ENCODE measurements around the gene MYH11.
"Not testable (repeated sequence)": the region's sequence is repeated elsewhere in the genome, so short reads cannot be mapped to it uniquely, and the experiment has no call there.

Gene MYH11

DNA sequence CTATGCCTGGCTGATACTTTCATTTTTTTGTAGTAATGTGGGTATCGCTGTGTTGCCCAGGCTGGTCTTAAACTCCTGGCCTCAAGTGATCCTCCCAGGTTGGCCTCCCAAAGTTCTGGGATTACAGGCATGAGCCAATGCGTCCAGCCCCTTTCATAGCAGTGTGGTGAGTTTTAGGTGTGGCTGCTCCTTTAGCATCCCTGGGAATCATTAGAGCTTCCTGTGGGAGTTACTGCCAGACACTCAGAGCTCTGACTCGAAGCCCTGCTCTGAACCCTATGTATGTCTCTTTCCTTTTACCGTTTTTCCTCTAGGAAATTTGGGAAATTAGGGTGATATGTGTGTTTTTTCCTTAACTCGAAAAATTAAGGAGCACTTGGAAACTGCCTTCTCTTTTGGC is 162.3 kb downstream of the MYH11 start:
- H3K36me3 ChIP-seq (ENCODE audit: control insufficient read depth in 4 of 4, insufficient read depth in 4 of 4, low read length in 3 of 4) = peaks cover 11 to 94% (median 70%) of the 10 kb centered on the region in 4 experiments
- no peaks in the 10 kb centered on the region for H3K4me1 ChIP-seq (ENCODE audit: control extremely low read depth in 1 of 4, control insufficient read depth in 4 of 4, insufficient read depth in 4 of 4, low read length in 3 of 4)
- no peaks in the 10 kb centered on the region for H3K9me3 ChIP-seq (ENCODE audit: control extremely low read depth in 1 of 5, control insufficient read depth in 4 of 5, insufficient read depth in 2 of 5, low read depth in 1 of 5, low read length in 4 of 5)
- ChIA-PET CTCF (interaction anchor here (1.1 to 2.9 kb wide), 4 partner anchors 8 to 267 kb away, joined by 4 to 18 read pairs (median 6); no protein-coding TSS in a partner anchor), POLR2A (no interaction called here)
- no peaks in the 10 kb centered on the region for H3K27me3 ChIP-seq (replicated peaks in 2 of 5; ENCODE audit: control insufficient read depth in 4 of 5, insufficient read depth in 5 of 5, low read length in 4 of 5)
- no peak overlapping the region for H3K27ac ChIP-seq (ENCODE audit: insufficient read depth in 1 of 2, low read depth in 1 of 2, low read length in 2 of 2, poor library complexity in 1 of 2, severe bottlenecking in 2 of 2)
- no peak for DNase-seq
- 100% methylated on average over 4 of the region's 5 CpGs for WGBS (ENCODE audit: insufficient coverage)
- no peak overlapping the region for H3K4me3 ChIP-seq (ENCODE audit: control insufficient read depth in 1 of 7, extremely low read depth in 1 of 7, insufficient read depth in 4 of 7, low read depth in 2 of 7, low read length in 6 of 7)

DNA sequence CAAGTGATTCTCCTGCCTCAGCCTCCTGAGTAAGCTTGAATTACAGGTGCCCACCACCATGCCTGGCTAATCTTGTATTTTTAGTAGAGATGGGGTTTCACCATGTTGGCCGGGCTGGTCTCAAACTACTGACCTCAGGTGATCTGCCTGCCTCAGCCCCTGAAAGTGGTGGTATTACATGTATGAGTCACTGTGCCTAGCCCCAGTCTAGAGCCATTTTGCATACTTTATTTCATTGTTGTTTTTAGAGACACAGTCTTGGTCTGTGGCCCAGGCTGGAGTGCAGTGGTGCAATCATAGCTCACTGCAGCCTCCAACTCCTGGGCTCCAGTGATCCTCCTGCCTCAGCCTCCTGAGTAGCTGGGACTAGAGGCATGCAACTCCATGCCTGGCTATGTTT is 164.3 kb downstream of the MYH11 start:
- DNase-seq; H3K4me3 ChIP-seq (ENCODE audit: control insufficient read depth in 1 of 7, extremely low read depth in 1 of 7, insufficient read depth in 4 of 7, low read depth in 2 of 7, low read length in 6 of 7); POLR2A ChIA-PET; H3K27me3 ChIP-seq (replicated peaks in 2 of 5; ENCODE audit: control insufficient read depth in 4 of 5, insufficient read depth in 5 of 5, low read length in 4 of 5); H3K4me1 ChIP-seq (ENCODE audit: control extremely low read depth in 1 of 4, control insufficient read depth in 4 of 4, insufficient read depth in 4 of 4, low read length in 3 of 4); H3K27ac ChIP-seq (ENCODE audit: insufficient read depth in 1 of 2, low read depth in 1 of 2, low read length in 2 of 2, poor library complexity in 1 of 2, severe bottlenecking in 2 of 2); H3K9me3 ChIP-seq (ENCODE audit: control extremely low read depth in 1 of 5, control insufficient read depth in 4 of 5, insufficient read depth in 2 of 5, low read depth in 1 of 5, low read length in 4 of 5): not testable (repeated sequence)
- H3K36me3 ChIP-seq (ENCODE audit: control insufficient read depth in 4 of 4, insufficient read depth in 4 of 4, low read length in 3 of 4) = peaks cover 10 to 91% (median 69%) of the 10 kb centered on the region in 4 experiments
- CTCF ChIA-PET = interaction anchor here (1.3 kb wide), 1 partner anchor 9 kb away, joined by 3 read pairs; no protein-coding TSS in a partner anchor
- 88% methylated on average over 1 of the region's 1 CpG for WGBS (ENCODE audit: insufficient coverage)

DNA sequence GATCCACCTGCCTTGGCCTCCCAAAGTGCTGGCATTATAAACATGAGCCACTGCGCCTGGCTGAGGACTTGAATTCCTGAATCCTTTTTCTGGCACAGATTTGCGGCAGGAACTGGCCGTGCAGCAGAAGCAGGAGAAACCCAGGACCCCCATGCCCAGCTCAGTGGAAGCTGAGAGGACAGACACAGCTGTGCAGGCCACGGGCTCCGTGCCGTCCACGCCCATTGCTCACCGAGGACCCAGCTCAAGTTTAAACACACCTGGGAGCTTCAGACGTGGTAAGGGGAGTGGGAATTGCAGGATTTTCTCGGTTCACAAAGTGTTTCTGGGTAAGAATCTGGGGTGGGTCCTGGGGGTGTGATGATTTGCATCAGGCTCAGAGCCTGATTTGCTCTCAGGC is 165.8 kb downstream of the MYH11 start:
- Histone ChIP-seq H3K4me1 (ENCODE audit: control extremely low read depth in 1 of 4, control insufficient read depth in 4 of 4, insufficient read depth in 4 of 4, low read length in 3 of 4) (no peaks in the 10 kb centered on the region), H3K27ac (ENCODE audit: insufficient read depth in 1 of 2, low read depth in 1 of 2, low read length in 2 of 2, poor library complexity in 1 of 2, severe bottlenecking in 2 of 2) (no peak overlapping the region), H3K4me3 (ENCODE audit: control insufficient read depth in 1 of 7, extremely low read depth in 1 of 7, insufficient read depth in 4 of 7, low read depth in 2 of 7, low read length in 6 of 7) (no peak overlapping the region), H3K27me3 (replicated peaks in 2 of 5; ENCODE audit: control insufficient read depth in 4 of 5, insufficient read depth in 5 of 5, low read length in 4 of 5) (no peaks in the 10 kb centered on the region), H3K36me3 (ENCODE audit: control insufficient read depth in 4 of 4, insufficient read depth in 4 of 4, low read length in 3 of 4) (peaks cover 5 to 90% (median 67%) of the 10 kb centered on the region in 4 experiments), H3K9me3 (ENCODE audit: control extremely low read depth in 1 of 5, control insufficient read depth in 4 of 5, insufficient read depth in 2 of 5, low read depth in 1 of 5, low read length in 4 of 5) (no peaks in the 10 kb centered on the region)
- DNase-seq = no peak
- CTCF ChIA-PET = interaction anchor here (1.3 kb wide), 1 partner anchor 8 kb away, joined by 3 read pairs; no protein-coding TSS in a partner anchor
- POLR2A ChIA-PET = no interaction called here
- 100% methylated on average over 10 of the region's 10 CpGs for WGBS (ENCODE audit: insufficient coverage)

DNA sequence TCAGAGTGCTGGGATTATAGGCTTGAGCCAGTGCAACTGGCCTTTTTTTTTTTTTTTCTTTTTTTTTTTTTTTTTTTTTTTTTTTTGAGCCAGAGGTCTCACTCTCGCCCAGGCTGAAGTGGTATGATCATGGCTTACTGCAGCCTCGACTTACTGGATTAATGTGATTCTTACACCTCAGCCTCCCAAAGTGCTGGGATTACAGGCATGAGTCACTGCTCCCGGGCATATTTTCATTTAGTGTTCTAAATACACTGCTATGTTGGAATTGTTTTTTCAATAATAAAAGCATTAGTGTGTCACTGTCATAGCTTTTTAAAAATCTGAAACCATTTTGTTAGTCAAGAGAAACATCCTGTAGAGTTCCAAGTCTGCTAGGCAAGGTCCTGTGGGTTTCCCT is 166.5 kb downstream of the MYH11 start:
- Histone ChIP-seq H3K36me3 (ENCODE audit: control insufficient read depth in 4 of 4, insufficient read depth in 4 of 4, low read length in 3 of 4) (peaks cover 6 to 91% (median 68%) of the 10 kb centered on the region in 4 experiments), H3K27ac (ENCODE audit: insufficient read depth in 1 of 2, low read depth in 1 of 2, low read length in 2 of 2, poor library complexity in 1 of 2, severe bottlenecking in 2 of 2) (no peak overlapping the region), H3K27me3 (replicated peaks in 2 of 5; ENCODE audit: control insufficient read depth in 4 of 5, insufficient read depth in 5 of 5, low read length in 4 of 5) (no peaks in the 10 kb centered on the region), H3K4me1 (ENCODE audit: control extremely low read depth in 1 of 4, control insufficient read depth in 4 of 4, insufficient read depth in 4 of 4, low read length in 3 of 4) (no peaks in the 10 kb centered on the region), H3K9me3 (ENCODE audit: control extremely low read depth in 1 of 5, control insufficient read depth in 4 of 5, insufficient read depth in 2 of 5, low read depth in 1 of 5, low read length in 4 of 5) (no peaks in the 10 kb centered on the region), H3K4me3 (ENCODE audit: control insufficient read depth in 1 of 7, extremely low read depth in 1 of 7, insufficient read depth in 4 of 7, low read depth in 2 of 7, low read length in 6 of 7) (no peak overlapping the region)
- CTCF ChIA-PET = no interaction called here
- WGBS (ENCODE audit: insufficient coverage) = 100% methylated on average over 2 of the region's 3 CpGs
- DNase-seq = no peak
- POLR2A ChIA-PET = no interaction called here

- H3K36me3 ChIP-seq (ENCODE audit: control insufficient read depth in 4 of 4, insufficient read depth in 4 of 4, low read length in 3 of 4) = peaks cover 11 to 93% (median 64%) of the 10 kb centered on the region in 4 experiments
- H3K4me1 ChIP-seq (ENCODE audit: control extremely low read depth in 1 of 4, control insufficient read depth in 4 of 4, insufficient read depth in 4 of 4, low read length in 3 of 4) = no peaks in the 10 kb centered on the region
- no peak overlapping the region for H3K4me3 ChIP-seq (ENCODE audit: control insufficient read depth in 1 of 7, extremely low read depth in 1 of 7, insufficient read depth in 4 of 7, low read depth in 2 of 7, low read length in 6 of 7)
- H3K9me3 ChIP-seq (ENCODE audit: control extremely low read depth in 1 of 5, control insufficient read depth in 4 of 5, insufficient read depth in 2 of 5, low read depth in 1 of 5, low read length in 4 of 5) = no peaks in the 10 kb centered on the region
- ChIA-PET POLR2A (interaction anchor here (0.6 kb wide), 1 partner anchor 10 kb away, joined by 6 read pairs; no protein-coding TSS in a partner anchor), CTCF (no interaction called here)
- whole genome bisulfite sequencing (ENCODE audit: insufficient coverage) = 93% methylated on average over 2 of the region's 3 CpGs
- H3K27me3 ChIP-seq (replicated peaks in 2 of 5; ENCODE audit: control insufficient read depth in 4 of 5, insufficient read depth in 5 of 5, low read length in 4 of 5) = no peaks in the 10 kb centered on the region
- DNase-seq = no peak
- no peak overlapping the region for H3K27ac ChIP-seq (ENCODE audit: insufficient read depth in 1 of 2, low read depth in 1 of 2, low read length in 2 of 2, poor library complexity in 1 of 2, severe bottlenecking in 2 of 2)
Observed at GRCh38 chr16:15689290-15689689, 167.5 kb downstream of the MYH11 start.

DNA sequence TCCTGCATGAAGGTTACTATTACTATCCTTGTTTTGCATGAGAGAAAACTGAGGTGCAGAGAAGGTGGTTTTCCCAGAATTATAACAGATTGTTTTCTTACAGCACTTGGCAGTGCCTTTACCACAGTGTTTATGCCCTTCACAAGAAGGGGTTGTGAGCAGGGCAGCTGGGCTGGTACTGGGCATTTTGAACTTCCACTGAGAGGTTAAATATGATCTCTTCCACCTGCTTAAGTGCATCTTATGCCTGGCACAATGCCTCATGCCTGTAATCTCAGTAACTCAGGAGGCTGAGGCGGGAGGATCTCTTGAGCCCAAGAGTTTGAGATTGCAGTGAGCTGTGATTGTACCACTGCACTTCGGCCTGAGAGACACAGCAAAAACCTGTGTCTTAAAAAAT is 170.5 kb downstream of the MYH11 start:
- CTCF ChIA-PET = interaction anchor here (0.6 to 1.9 kb wide), 3 partner anchors 9 to 11 kb away, joined by 3 to 5 read pairs (median 4); no protein-coding TSS in a partner anchor
- H3K36me3 ChIP-seq (ENCODE audit: control insufficient read depth in 4 of 4, insufficient read depth in 4 of 4, low read length in 3 of 4) = peaks cover 15 to 74% (median 50%) of the 10 kb centered on the region in 4 experiments
- no peak for DNase-seq
- 83% methylated on average over 2 of the region's 2 CpGs for WGBS (ENCODE audit: insufficient coverage)
- POLR2A ChIA-PET = no interaction called here
- no peaks in the 10 kb centered on the region for H3K9me3 ChIP-seq (ENCODE audit: control extremely low read depth in 1 of 5, control insufficient read depth in 4 of 5, insufficient read depth in 2 of 5, low read depth in 1 of 5, low read length in 4 of 5)
- peaks cover 0 to 3% (median 0%) of the 10 kb centered on the region in 4 experiments for H3K4me1 ChIP-seq (ENCODE audit: control extremely low read depth in 1 of 4, control insufficient read depth in 4 of 4, insufficient read depth in 4 of 4, low read length in 3 of 4)
- H3K27ac ChIP-seq (ENCODE audit: insufficient read depth in 1 of 2, low read depth in 1 of 2, low read length in 2 of 2, poor library complexity in 1 of 2, severe bottlenecking in 2 of 2) = peak overlapping the region in 1 of 2 experiments; percentile 5
- no peak overlapping the region for H3K4me3 ChIP-seq (ENCODE audit: control insufficient read depth in 1 of 7, extremely low read depth in 1 of 7, insufficient read depth in 4 of 7, low read depth in 2 of 7, low read length in 6 of 7)
- H3K27me3 ChIP-seq (replicated peaks in 2 of 5; ENCODE audit: control insufficient read depth in 4 of 5, insufficient read depth in 5 of 5, low read length in 4 of 5) = no peaks in the 10 kb centered on the region

- Histone ChIP-seq H3K4me1 (ENCODE audit: control extremely low read depth in 1 of 4, control insufficient read depth in 4 of 4, insufficient read depth in 4 of 4, low read length in 3 of 4) (peaks cover 0 to 3% (median 0%) of the 10 kb centered on the region in 4 experiments), H3K27me3 (replicated peaks in 2 of 5; ENCODE audit: control insufficient read depth in 4 of 5, insufficient read depth in 5 of 5, low read length in 4 of 5) (no peaks in the 10 kb centered on the region), H3K9me3 (ENCODE audit: control extremely low read depth in 1 of 5, control insufficient read depth in 4 of 5, insufficient read depth in 2 of 5, low read depth in 1 of 5, low read length in 4 of 5) (no peaks in the 10 kb centered on the region), H3K27ac (ENCODE audit: insufficient read depth in 1 of 2, low read depth in 1 of 2, low read length in 2 of 2, poor library complexity in 1 of 2, severe bottlenecking in 2 of 2) (peak overlapping the region; percentile 46 to 83), H3K36me3 (ENCODE audit: control insufficient read depth in 4 of 4, insufficient read depth in 4 of 4, low read length in 3 of 4) (peaks cover 21 to 67% (median 53%) of the 10 kb centered on the region in 4 experiments), H3K4me3 (ENCODE audit: control insufficient read depth in 1 of 7, extremely low read depth in 1 of 7, insufficient read depth in 4 of 7, low read depth in 2 of 7, low read length in 6 of 7) (peak overlapping the region in 1 of 7 experiments; percentile 7)
- ChIA-PET POLR2A (interaction anchor here (0.6 to 1.6 kb wide), 5 partner anchors 12 to 39 kb away, joined by 3 to 6 read pairs (median 3); partner anchors contain the start of gene MARF1), CTCF (interaction anchor here (0.7 to 3.1 kb wide), 13 partner anchors 9 to 47 kb away, joined by 3 to 9 read pairs (median 4); partner anchors contain the start of gene MARF1)
- WGBS (ENCODE audit: insufficient coverage) = 13% methylated on average over 3 of the region's 7 CpGs
- DNase-seq = peak; percentile 80 to 92 (median 89)
Observed at GRCh38 chr16:15682105-15682570, 174.7 kb downstream of the MYH11 start.

Measured in common myeloid progenitor, CD34-positive (primary cell).